ENCODE measurements around the gene PEPD.

- TF ChIP-seq, protein P1, sequence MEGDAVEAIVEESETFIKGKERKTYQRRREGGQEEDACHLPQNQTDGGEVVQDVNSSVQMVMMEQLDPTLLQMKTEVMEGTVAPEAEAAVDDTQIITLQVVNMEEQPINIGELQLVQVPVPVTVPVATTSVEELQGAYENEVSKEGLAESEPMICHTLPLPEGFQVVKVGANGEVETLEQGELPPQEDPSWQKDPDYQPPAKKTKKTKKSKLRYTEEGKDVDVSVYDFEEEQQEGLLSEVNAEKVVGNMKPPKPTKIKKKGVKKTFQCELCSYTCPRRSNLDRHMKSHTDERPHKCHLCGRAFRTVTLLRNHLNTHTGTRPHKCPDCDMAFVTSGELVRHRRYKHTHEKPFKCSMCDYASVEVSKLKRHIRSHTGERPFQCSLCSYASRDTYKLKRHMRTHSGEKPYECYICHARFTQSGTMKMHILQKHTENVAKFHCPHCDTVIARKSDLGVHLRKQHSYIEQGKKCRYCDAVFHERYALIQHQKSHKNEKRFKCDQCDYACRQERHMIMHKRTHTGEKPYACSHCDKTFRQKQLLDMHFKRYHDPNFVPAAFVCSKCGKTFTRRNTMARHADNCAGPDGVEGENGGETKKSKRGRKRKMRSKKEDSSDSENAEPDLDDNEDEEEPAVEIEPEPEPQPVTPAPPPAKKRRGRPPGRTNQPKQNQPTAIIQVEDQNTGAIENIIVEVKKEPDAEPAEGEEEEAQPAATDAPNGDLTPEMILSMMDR (IDR thresholded peaks at IDR 0.05): no peak
- TF ChIP-seq POLR2AphosphoS5 (IDR thresholded peaks at IDR 0.05) (no peak), EP300 (IDR thresholded peaks at IDR 0.05; ENCODE audit: low read depth) (no peak), POLR2A (IDR thresholded peaks at IDR 0.05) (no peak)
These were observed 39.1 kb downstream of the PEPD start for GRCh38 chr19:33482476-33482875.

All from transverse colon (tissue), 4 donors.